ENCODE measurements around the gene ZNF280D. TPM values are rescaled to one million over a fixed set of nuclear protein-coding genes. Genes with fewer than 3 reads are reported as not detected.
A peak's percentile ranks its signal among the peaks of the same experiment; 100 is the strongest.

Gene ZNF280D
- total and polyA plus RNA-seq, 2 of the 13 experiments (the other 11 are each of a cell fraction or from before 2014, with no cell fraction given) = 7.1 to 11.9 TPM

DNA sequence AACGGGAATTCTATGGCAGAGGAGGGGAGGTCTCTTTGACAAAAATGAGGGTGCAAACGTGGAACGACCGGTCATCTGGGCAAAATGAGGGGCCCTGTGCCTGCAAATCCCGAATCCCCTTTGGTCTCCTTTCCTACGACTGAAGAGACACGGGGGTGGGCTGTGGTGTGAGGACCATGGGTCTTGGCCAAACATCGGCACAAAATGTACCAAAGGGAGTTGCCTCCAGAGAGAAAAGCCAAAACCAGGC is 498 bp downstream of the ZNF280D start:
- FAIRE-seq (no peak), ATAC-seq (no peak), DNase-seq (ENCODE audit: low spot score) (peak; percentile 8)
- Histone ChIP-seq H3K79me2 (ENCODE audit: insufficient read depth, low read length) (peaks cover 13% of the 10 kb centered on the region), H2AFZ (ENCODE audit: low read length) (peak overlapping the region; percentile 93), H3K9ac (ENCODE audit: insufficient read depth, low read depth, low read length) (peak overlapping the region; percentile 96), H3K27ac (ENCODE audit: extremely low read length, insufficient read depth, low read length) (peak overlapping the region; percentile 88), H3K9me3 (ENCODE audit: low read length) (peaks cover 7% of the 10 kb centered on the region; the same call in 1 of the 2 replicates), H3K27me3 (ENCODE audit: control insufficient read depth in 1 of 2, insufficient read depth in 2 of 2, low read length in 2 of 2) (no peaks in the 10 kb centered on the region; a peak in 1 of 5 replicates), H3K4me3 (replicated peaks in 1 of 3; ENCODE audit: insufficient read depth in 1 of 3, low read depth in 2 of 3, low read length in 3 of 3) (peak overlapping the region; percentile 65 to 84 (median 78)), H3K4me2 (ENCODE audit: low read depth, low read length) (peak overlapping the region; percentile 98), H3K36me3 (replicated peaks in 1 of 2; ENCODE audit: control insufficient read depth in 1 of 2, insufficient read depth in 2 of 2, low read length in 2 of 2) (no peaks in the 10 kb centered on the region), H4K20me1 (ENCODE audit: insufficient read depth, low read length) (no peaks in the 10 kb centered on the region), H3K4me1 (ENCODE audit: insufficient read depth, low read length) (peaks cover 54% of the 10 kb centered on the region)
- POLR2A ChIA-PET = interaction anchor here (1.0 to 1.1 kb wide), 3 partner anchors 40 to 72 kb away, joined by 3 to 4 read pairs (median 4); no protein-coding TSS in a partner anchor
- in situ Hi-C loops (cut with HindIII; ENCODE audit: extremely low pct_ligation_motif_present, low pct_unique_long_range_greater_than_20kb) (no loop called here), intact Hi-C loops (cut with micrococcal nuclease; ENCODE audit: unreplicated experiment) (loop anchor here (10.0 kb wide), 1 partner anchor 238 kb away; no protein-coding TSS in a partner anchor)
- WGBS (ENCODE audit: low lambda C conversion rate) = 0% methylated on average over 7 of the region's 8 CpGs
- BruUV-seq (replicated peaks) = no TSS peak
- CTCF ChIA-PET (ENCODE audit: low intra/inter-chr PET ratio, low total read pairs) = no interaction called here
- 0 out of 2 replicates have a peak, but pooled peaks have one; percentile 5 for TF ChIP-seq ZNF138 (CRISPR knock-in tag; IDR thresholded peaks at IDR 0.05; ENCODE audit: low read depth)
- peak; percentile 61 for TF ChIP-seq ASH2L (IDR thresholded peaks at IDR 0.05; ENCODE audit: insufficient read length, low read depth, low read length)
- TF ChIP-seq ZNF772 (CRISPR knock-in tag; IDR thresholded peaks at IDR 0.05) = 0 out of 2 replicates have a peak, but pooled peaks have one; percentile 34
- TF ChIP-seq, protein P1, sequence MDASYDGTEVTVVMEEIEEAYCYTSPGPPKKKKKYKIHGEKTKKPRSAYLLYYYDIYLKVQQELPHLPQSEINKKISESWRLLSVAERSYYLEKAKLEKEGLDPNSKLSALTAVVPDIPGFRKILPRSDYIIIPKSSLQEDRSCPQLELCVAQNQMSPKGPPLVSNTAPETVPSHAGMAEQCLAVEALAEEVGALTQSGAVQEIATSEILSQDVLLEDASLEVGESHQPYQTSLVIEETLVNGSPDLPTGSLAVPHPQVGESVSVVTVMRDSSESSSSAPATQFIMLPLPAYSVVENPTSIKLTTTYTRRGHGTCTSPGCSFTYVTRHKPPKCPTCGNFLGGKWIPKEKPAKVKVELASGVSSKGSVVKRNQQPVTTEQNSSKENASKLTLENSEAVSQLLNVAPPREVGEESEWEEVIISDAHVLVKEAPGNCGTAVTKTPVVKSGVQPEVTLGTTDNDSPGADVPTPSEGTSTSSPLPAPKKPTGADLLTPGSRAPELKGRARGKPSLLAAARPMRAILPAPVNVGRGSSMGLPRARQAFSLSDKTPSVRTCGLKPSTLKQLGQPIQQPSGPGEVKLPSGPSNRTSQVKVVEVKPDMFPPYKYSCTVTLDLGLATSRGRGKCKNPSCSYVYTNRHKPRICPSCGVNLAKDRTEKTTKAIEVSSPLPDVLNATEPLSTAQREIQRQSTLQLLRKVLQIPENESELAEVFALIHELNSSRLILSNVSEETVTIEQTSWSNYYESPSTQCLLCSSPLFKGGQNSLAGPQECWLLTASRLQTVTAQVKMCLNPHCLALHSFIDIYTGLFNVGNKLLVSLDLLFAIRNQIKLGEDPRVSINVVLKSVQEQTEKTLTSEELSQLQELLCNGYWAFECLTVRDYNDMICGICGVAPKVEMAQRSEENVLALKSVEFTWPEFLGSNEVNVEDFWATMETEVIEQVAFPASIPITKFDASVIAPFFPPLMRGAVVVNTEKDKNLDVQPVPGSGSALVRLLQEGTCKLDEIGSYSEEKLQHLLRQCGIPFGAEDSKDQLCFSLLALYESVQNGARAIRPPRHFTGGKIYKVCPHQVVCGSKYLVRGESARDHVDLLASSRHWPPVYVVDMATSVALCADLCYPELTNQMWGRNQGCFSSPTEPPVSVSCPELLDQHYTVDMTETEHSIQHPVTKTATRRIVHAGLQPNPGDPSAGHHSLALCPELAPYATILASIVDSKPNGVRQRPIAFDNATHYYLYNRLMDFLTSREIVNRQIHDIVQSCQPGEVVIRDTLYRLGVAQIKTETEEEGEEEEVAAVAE (CRISPR knock-in tag; IDR thresholded peaks at IDR 0.05; ENCODE audit: borderline replicate concordance) = 0 out of 2 replicates have a peak, but pooled peaks have one; percentile 36
- TF ChIP-seq, protein P2, sequence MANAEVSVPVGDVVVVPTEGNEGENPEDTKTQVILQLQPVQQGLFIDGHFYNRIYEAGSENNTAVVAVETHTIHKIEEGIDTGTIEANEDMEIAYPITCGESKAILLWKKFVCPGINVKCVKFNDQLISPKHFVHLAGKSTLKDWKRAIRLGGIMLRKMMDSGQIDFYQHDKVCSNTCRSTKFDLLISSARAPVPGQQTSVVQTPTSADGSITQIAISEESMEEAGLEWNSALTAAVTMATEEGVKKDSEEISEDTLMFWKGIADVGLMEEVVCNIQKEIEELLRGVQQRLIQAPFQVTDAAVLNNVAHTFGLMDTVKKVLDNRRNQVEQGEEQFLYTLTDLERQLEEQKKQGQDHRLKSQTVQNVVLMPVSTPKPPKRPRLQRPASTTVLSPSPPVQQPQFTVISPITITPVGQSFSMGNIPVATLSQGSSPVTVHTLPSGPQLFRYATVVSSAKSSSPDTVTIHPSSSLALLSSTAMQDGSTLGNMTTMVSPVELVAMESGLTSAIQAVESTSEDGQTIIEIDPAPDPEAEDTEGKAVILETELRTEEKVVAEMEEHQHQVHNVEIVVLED (CRISPR knock-in tag; IDR thresholded peaks at IDR 0.05; ENCODE audit: borderline replicate concordance) = peak; percentile 42; the same call in 1 of the 2 replicates
- no peak for TF ChIP-seq ELF3 (CRISPR knock-in tag; IDR thresholded peaks at IDR 0.05)
- 0 out of 2 replicates have a peak, but pooled peaks have one; percentile 51 for TF ChIP-seq ZBTB34 (CRISPR knock-in tag; IDR thresholded peaks at IDR 0.05)
- 0 out of 2 replicates have a peak, but pooled peaks have one; percentile 2 for TF ChIP-seq HNF4A (CRISPR knock-in tag; IDR thresholded peaks at IDR 0.05)
- TF ChIP-seq NCOA2 (CRISPR knock-in tag; IDR thresholded peaks at IDR 0.05) = 0 out of 2 replicates have a peak, but pooled peaks have one; percentile 8
- TF ChIP-seq ZSCAN29 (CRISPR knock-in tag; conservative IDR thresholded peaks at IDR 0.05) = no peak
- TF ChIP-seq SMAD9 (CRISPR knock-in tag; IDR thresholded peaks at IDR 0.05) = 0 out of 2 replicates have a peak, but pooled peaks have one; percentile 39
- no peak for TF ChIP-seq PLSCR1 (CRISPR knock-in tag; IDR thresholded peaks at IDR 0.05; ENCODE audit: borderline replicate concordance)
- TF ChIP-seq ZNF180 (CRISPR knock-in tag; IDR thresholded peaks at IDR 0.05; ENCODE audit: borderline replicate concordance, low read depth) = no peak
- TF ChIP-seq ZNF441 (CRISPR knock-in tag; IDR thresholded peaks at IDR 0.05; ENCODE audit: borderline replicate concordance) = peak; percentile 14; the same call in 1 of the 2 replicates
- 0 out of 2 replicates have a peak, but pooled peaks have one; percentile 21 for TF ChIP-seq ZNF747 (CRISPR knock-in tag; IDR thresholded peaks at IDR 0.05; ENCODE audit: borderline replicate concordance)
- no peak for TF ChIP-seq POLR2G (IDR thresholded peaks at IDR 0.05; ENCODE audit: low read depth, low read length)
